HG02642 (cell line): ENCODE data around the gene MITF.
"Not testable (repeated sequence)": the region's sequence is repeated elsewhere in the genome, so short reads cannot be mapped to it uniquely, and the experiment has no call there.

Experiments
- ATAC-seq: cut with Tn5 transposase; IDR thresholded peaks from one replicate; pipeline ENCODE4 v1.9.1; 2021; ENCODE audit warnings: mild to moderate bottlenecking; ENCODE audit not compliant: unreplicated experiment, poor library complexity

MITF gene

DNA sequence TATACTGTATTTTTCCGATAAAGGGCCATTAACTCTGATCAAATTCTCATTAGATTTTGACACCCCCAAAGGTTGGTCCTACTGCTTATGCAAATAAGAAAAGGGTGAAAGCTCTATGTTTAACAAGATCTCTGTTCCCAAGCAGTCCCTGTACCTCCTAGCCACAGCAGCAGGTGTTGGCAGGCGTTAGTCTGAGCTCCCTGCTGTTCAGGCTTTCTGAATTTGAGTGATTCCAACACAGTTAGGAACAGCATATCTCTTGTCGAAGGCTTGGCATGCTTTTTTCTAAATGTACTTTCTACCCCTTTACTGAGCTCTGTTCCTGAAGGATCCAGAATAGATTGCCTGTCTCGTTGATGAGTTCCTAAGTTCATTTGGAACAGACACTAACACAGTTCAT lies 42.3 kb downstream of the MITF start:
- ATAC-seq = no peak

DNA sequence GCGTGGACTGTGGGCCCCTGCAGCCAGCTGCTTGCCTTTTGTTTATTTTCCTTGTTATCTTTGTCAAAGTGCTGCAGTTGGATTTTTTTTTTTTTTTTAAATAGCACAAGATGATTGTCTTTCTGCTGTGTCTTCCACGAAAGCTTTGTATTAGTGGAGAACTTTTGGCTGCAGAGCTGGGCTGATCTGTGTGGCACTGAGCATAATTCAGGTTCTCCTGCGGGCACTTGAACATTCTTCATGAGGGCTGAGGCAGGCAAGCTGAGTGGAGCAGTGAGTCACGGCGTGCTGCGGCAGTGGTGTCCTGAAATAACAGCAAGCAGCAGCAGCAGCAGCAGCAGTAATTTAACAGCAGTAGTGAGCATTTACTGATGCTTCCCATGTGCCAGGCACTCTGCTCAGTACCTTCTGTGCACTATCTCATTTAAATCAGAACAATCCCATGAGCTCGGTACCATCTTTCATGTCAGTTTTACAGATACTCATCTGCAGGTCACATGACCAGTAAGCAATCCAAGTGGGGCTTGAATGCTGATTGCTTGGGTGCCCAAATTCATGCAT lies 45.8 kb downstream of the MITF start:
- no peak for ATAC-seq

- no peak for ATAC-seq
These were observed 46.6 kb downstream of the MITF start for GRCh38 chr3:69785769-69786320.

DNA sequence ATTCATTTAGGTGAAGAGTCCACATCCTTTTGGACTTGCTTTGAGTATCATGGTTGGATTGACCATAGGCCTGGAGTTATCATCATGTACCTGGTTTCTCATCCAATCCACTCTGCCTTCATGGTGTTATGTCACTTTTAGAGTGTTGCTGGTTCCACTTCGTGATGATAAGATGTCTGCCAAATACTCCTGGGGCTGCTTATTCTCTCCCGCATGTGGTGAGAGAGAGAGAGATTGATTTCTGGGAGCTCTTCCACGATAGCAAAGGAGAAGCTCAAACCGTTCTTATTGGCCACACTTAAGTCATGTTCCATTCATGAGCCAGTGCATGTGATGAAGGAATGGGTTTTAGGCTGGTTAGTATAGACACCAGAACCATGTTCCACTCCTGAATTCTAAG lies 47.6 kb downstream of the MITF start:
- ATAC-seq = no peak

- ATAC-seq = no peak
These were observed 48.3 kb downstream of the MITF start for GRCh38 chr3:69787436-69788168.

DNA sequence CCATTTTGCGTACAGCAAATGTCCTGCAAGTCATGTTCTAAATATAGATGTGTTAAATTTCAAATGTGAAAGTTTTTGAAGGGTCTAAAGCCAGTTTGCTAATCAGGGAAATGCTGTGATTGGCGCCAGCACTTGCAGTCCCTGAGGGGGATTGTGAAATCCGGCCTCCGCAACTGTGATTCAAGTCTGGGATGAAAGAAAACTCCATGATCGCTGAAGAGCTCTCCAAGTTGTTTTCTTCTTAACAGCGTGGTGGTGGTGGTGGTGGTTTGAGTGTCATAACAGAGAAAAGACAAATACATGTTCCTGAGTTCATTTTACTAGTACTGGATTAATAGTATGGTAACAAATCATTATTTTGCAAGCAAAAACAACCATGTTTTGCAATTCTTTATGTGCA lies 51.8 kb downstream of the MITF start:
- ATAC-seq = no peak

DNA sequence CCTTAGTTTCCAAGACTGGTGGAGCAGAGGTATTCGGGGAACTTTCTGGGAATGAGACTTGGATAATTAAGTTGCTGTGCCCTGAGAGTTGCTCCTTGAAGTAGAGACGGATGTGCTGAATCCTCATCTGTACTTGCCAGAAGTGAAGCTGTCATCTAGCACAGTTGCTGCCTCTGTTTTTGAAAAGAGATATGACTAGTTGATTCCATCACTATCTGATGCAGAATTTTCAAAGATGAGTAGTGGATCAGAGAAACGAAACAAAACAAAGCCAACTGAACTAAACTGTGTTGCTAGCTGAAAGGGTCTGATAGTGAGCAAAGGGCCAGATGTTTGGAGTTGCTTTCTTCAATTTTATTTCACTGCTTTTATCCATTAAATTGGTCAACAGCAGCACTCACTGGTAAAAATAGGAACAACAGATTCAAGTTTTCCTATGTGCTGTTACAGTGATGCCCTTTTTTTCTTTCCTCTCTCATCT lies 52.7 kb downstream of the MITF start:
- no peak for ATAC-seq

DNA sequence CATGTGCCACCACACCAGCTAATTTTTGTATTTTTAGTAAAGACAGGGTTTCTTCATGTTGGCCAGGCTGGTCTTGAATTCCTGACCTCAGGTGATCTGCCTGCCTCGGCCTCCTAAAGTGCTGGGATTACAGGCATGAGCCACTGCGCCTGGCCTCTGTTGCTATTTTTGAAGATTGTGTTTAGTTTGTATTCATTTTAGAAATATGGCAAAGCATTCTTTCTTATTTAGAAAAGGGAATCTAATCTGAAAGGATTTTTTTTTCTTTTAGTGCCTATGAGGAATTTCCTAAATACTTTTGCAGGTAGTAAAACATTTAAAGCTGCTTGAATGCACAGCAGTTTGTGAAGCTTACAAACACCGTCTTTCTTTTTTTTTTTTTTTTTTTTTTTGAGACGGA lies 56.9 kb downstream of the MITF start:
- not testable (repeated sequence) for ATAC-seq

- no peak for ATAC-seq
These were observed 64.5 kb downstream of the MITF start for GRCh38 chr3:69803681-69804270.

- ATAC-seq = no peak
These were observed 66.2 kb downstream of the MITF start for GRCh38 chr3:69805491-69805890.

DNA sequence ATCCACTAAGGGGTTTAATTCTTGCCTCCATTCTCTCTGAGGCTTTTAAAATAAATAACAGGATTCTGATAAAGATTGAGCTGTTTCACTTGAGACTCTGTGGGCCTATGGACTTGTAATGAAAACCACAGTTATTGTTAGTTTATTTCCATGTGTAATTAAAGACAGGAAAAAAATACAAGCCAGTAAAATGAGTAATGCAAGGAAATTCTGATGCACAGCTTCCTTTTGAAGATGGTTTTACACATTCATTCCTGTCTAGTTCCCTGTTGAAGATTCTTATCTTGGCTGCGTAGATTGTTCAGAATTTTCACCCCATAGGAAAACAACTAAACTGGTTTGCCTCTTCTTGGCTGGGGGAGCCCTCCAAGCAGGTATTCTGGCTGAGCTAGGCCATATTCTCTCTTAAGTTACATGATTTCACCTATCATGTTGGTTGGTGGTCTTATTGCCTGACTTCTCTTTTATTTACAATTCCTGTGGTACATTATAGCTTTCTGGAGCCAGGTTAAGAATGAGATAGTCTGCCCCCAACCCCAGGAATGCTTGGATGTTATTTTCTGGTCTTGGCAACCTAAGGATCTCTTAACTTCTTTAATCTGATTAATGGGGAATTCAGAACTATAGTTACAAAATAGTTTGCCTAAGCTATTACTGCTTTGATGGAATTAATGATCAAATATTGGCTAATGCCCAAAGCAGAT lies 67.6 kb downstream of the MITF start:
- no peak for ATAC-seq

DNA sequence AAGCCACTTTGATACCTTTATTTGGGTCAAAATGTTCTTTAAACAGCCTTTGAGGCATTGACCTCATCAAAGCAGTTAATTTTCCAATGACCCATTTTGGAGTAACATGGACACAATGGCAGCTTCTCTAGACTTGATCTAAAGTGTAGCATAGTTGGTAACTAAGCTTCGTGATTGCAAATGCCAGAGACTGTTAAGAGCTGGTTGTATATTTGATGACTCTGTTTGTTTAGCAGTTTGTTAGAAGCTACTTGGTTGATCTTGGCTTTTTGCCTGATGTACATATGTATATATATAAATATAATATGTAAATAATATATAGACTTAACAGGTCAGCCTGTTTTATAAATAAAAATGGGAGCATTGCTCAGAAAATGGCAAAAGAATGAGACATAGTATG lies 68.4 kb downstream of the MITF start:
- ATAC-seq = no peak

GRCh38 chr3:69809076-69809835 lies 70.0 kb downstream of the MITF start:
- ATAC-seq = no peak

DNA sequence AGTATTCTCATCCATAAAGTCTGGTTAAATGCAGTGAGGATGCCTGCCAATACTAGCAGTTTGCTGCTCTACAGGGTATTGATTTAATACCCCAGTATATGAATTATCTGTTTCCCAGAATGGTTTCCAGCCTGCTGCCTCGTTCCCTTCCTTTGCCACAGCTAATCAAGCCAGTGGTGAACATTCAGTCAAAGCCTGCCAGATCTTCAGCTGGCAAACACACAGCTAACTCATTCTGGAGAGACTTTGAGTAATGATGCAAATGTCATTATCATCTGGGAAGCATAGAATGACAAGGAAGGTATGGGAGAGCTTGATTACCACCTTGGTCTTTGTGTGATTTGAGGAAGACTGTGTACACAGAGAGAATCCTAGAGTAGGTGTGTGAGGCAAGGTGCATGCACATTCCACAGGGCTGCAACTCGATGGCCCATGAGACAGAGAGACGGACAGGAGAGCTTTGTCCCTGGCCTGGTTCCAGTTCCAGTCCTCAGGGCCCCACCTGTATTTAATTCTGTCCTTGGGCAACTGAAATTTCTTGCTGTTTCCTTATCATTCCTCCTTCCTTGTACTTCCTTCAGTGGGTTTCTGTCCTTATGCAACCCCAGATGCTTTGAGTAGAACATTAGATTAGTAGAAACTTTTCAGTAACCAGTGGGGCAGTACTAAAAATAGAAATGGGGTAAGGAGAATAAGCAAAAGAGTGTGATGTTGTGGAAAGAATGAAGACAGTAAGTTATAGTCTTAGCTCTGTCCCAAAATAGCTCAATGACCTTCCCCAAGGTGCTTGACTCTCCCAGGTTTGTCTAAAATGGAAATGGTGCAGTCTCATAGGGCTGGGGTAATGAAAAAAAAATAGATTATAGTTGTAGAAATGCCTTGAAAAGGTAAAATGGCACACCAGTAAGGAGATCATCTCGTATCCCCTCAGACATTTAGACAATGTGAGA lies 72.5 kb downstream of the MITF start:
- ATAC-seq = no peak

GRCh38 chr3:69815970-69816369 lies 76.7 kb downstream of the MITF start:
- ATAC-seq = no peak

DNA sequence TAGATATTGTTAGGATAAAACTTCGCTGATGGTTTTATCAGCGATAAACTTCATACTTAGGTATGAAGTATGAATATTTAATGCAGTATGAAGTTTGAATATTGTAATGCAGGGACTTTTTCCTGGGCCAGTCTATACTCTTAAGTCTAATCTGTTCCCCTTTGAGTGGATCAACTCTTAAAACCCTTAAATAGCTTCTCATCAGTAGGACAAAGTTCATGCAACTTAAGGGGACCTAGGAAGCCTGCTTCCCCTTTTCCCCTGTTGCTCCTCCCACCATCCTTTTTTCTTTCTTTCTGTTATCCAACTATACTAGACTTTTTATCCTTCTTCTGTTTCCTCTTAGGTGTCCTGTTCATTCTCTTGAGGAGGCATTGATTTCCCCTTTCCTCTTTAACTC lies 78.7 kb downstream of the MITF start:
- no peak for ATAC-seq

GRCh38 chr3:69819282-69819681 lies 80.0 kb downstream of the MITF start:
- ATAC-seq = no peak

- no peak for ATAC-seq
These were observed 81.9 kb downstream of the MITF start for GRCh38 chr3:69821133-69821532.

- ATAC-seq = no peak
These were observed 84.5 kb downstream of the MITF start for GRCh38 chr3:69823743-69824142.
